ENCODE data around the gene ZNF488.
"Not testable (repeated sequence)": the region's sequence is repeated elsewhere in the genome, so short reads cannot be mapped to it uniquely, and the experiment has no call there.

The ZNF488 gene

GRCh38 chr10:47409866-47410256, 25.8 kb upstream of the ZNF488 start:
- no peak for DNase-seq (ENCODE audit: low read depth)

GRCh38 chr10:47409171-47409865, 25.2 kb upstream of the ZNF488 start:
- no peak for DNase-seq (ENCODE audit: low read depth)

- DNase-seq (ENCODE audit: low read depth) = no peak
Observed at GRCh38 chr10:47408606-47409005, 24.5 kb upstream of the ZNF488 start.

- DNase-seq (ENCODE audit: low read depth) = no peak
Observed at GRCh38 chr10:47406870-47407691, 23.0 kb upstream of the ZNF488 start.

- DNase-seq (ENCODE audit: low read depth) = no peak
Observed at GRCh38 chr10:47406548-47406869, 22.4 kb upstream of the ZNF488 start.

GRCh38 chr10:47405857-47406547, 21.9 kb upstream of the ZNF488 start:
- no peak for DNase-seq (ENCODE audit: low read depth)

- DNase-seq (ENCODE audit: low read depth) = no peak
Observed at GRCh38 chr10:47404937-47405336, 20.8 kb upstream of the ZNF488 start.

GRCh38 chr10:47404446-47404845, 20.4 kb upstream of the ZNF488 start:
- DNase-seq (ENCODE audit: low read depth) = no peak

- DNase-seq (ENCODE audit: low read depth) = no peak
Observed at GRCh38 chr10:47403446-47404318, 19.6 kb upstream of the ZNF488 start.

GRCh38 chr10:47402641-47403301, 18.7 kb upstream of the ZNF488 start:
- no peak for DNase-seq (ENCODE audit: low read depth)

- no peak for DNase-seq (ENCODE audit: low read depth)
Observed at GRCh38 chr10:47401874-47402640, 18.0 kb upstream of the ZNF488 start.

GRCh38 chr10:47401210-47401609, 17.1 kb upstream of the ZNF488 start:
- no peak for DNase-seq (ENCODE audit: low read depth)

GRCh38 chr10:47400786-47401185, 16.7 kb upstream of the ZNF488 start:
- DNase-seq (ENCODE audit: low read depth) = no peak

GRCh38 chr10:47400251-47400650, 16.2 kb upstream of the ZNF488 start:
- no peak for DNase-seq (ENCODE audit: low read depth)

- no peak for DNase-seq (ENCODE audit: low read depth)
Observed at GRCh38 chr10:47397256-47397655, 13.2 kb upstream of the ZNF488 start.

GRCh38 chr10:47396311-47396717, 12.2 kb upstream of the ZNF488 start:
- no peak for DNase-seq (ENCODE audit: low read depth)

- DNase-seq (ENCODE audit: low read depth) = no peak
Observed at GRCh38 chr10:47389619-47390018, 5.5 kb upstream of the ZNF488 start.

GRCh38 chr10:47388879-47389278, 4.8 kb upstream of the ZNF488 start:
- DNase-seq (ENCODE audit: low read depth) = no peak

- not testable (repeated sequence) for DNase-seq (ENCODE audit: low read depth)
Observed at GRCh38 chr10:47386104-47386503, 2.0 kb upstream of the ZNF488 start.

GRCh38 chr10:47383261-47384147, 589 bp downstream of the ZNF488 start:
- no peak for DNase-seq (ENCODE audit: low read depth)

Measured in stimulated activated CD8-positive, alpha-beta memory T cell treated with anti-CD3 and anti-CD28 coated beads, Interleukin-15, amount 100 ng/mL, for 1 hour (primary cell).